ENCODE results near the gene EXOC7.

GRCh38 chr17:76088868-76089576, 14.6 kb downstream of the EXOC7 start:
- TF ChIP-seq CTCF (IDR thresholded peaks at IDR 0.05) (no peak), EP300 (IDR thresholded peaks at IDR 0.05) (no peak), POLR2A (IDR thresholded peaks at IDR 0.05) (no peak)

Measured in tibial nerve (tissue), 4 donors.